ENCODE results near the gene KIAA0753.
A peak's percentile ranks its signal among the peaks of the same experiment; 100 is the strongest.
"Not testable (repeated sequence)": the region's sequence is repeated elsewhere in the genome, so short reads cannot be mapped to it uniquely, and the experiment has no call there.

The KIAA0753 gene

GRCh38 chr17:6668219-6668618 lies 27.7 kb upstream of the KIAA0753 start:
- no peak for DNase-seq

GRCh38 chr17:6667516-6667915 lies 27.0 kb upstream of the KIAA0753 start:
- no peak for DNase-seq

GRCh38 chr17:6666557-6666956 lies 26.0 kb upstream of the KIAA0753 start:
- DNase-seq = no peak

GRCh38 chr17:6666077-6666521 lies 25.6 kb upstream of the KIAA0753 start:
- DNase-seq = peak; percentile 25

- not testable (repeated sequence) for DNase-seq
Measured at GRCh38 chr17:6663200-6663599, 22.7 kb upstream of the KIAA0753 start.

GRCh38 chr17:6661464-6661848 lies 20.9 kb upstream of the KIAA0753 start:
- DNase-seq = no peak

GRCh38 chr17:6660805-6661463 lies 20.4 kb upstream of the KIAA0753 start:
- no peak for DNase-seq

GRCh38 chr17:6660101-6660500 lies 19.6 kb upstream of the KIAA0753 start:
- no peak for DNase-seq

- not testable (repeated sequence) for DNase-seq
Measured at GRCh38 chr17:6658411-6658810, 17.9 kb upstream of the KIAA0753 start.

GRCh38 chr17:6657633-6658287 lies 17.2 kb upstream of the KIAA0753 start:
- no peak for DNase-seq

GRCh38 chr17:6656797-6657632 lies 16.5 kb upstream of the KIAA0753 start:
- not testable (repeated sequence) for DNase-seq

- not testable (repeated sequence) for DNase-seq
Measured at GRCh38 chr17:6655732-6656361, 15.3 kb upstream of the KIAA0753 start.

- peak; percentile 16 for DNase-seq
Measured at GRCh38 chr17:6654841-6655731, 14.6 kb upstream of the KIAA0753 start.

GRCh38 chr17:6651919-6652452 lies 11.5 kb upstream of the KIAA0753 start:
- DNase-seq = no peak

GRCh38 chr17:6651354-6651918 lies 10.9 kb upstream of the KIAA0753 start, which contains the start of the genes C17orf100 and MED31:
C17orf100 (plus strand) TSS chr17:6651762; CDS start chr17:6651914, 152 bp downstream.
MED31 (minus strand) TSS chr17:6651605; CDS start chr17:6651528, 77 bp downstream.
- peak; percentile 80 for DNase-seq

- DNase-seq = no peak
Measured at GRCh38 chr17:6648181-6648580, 7.7 kb upstream of the KIAA0753 start.

GRCh38 chr17:6643451-6644125 lies 3.1 kb upstream of the KIAA0753 start:
- no peak for DNase-seq

- DNase-seq = no peak
Measured at GRCh38 chr17:6642592-6642991, 2.1 kb upstream of the KIAA0753 start.

GRCh38 chr17:6641247-6641863 lies 844 bp upstream of the KIAA0753 start:
- no peak for DNase-seq
